GM12864 (cell line): Measurements from ENCODE around the gene TOR1A.

ENCODE experiments used
- DNase-seq: peaks from one replicate; pipeline ENCODE4 v3.0.0-alpha.2; 2011; ENCODE audit warnings: low read depth
- H3K4me3 ChIP-seq: 2 replicates; pipeline ENCODE4 v1.5.1; 2011; ENCODE audit warnings: mild to moderate bottlenecking, low read depth, low read length, control low read depth
- TF ChIP-seq, protein P1 (sequence below): IDR thresholded peaks from 2 replicates; pipeline ENCODE4 v1.5.1; 2011; ENCODE audit warnings: low read depth, mild to moderate bottlenecking, moderate library complexity, low read length, control low read depth, inconsistent platforms; ENCODE audit errors: missing control alignments

The TOR1A gene

GRCh38 chr9:129839324-129840023, 15.5 kb upstream of the TOR1A start:
- no peak overlapping the region for H3K4me3 ChIP-seq
- DNase-seq: no peak
- TF ChIP-seq, protein P1, sequence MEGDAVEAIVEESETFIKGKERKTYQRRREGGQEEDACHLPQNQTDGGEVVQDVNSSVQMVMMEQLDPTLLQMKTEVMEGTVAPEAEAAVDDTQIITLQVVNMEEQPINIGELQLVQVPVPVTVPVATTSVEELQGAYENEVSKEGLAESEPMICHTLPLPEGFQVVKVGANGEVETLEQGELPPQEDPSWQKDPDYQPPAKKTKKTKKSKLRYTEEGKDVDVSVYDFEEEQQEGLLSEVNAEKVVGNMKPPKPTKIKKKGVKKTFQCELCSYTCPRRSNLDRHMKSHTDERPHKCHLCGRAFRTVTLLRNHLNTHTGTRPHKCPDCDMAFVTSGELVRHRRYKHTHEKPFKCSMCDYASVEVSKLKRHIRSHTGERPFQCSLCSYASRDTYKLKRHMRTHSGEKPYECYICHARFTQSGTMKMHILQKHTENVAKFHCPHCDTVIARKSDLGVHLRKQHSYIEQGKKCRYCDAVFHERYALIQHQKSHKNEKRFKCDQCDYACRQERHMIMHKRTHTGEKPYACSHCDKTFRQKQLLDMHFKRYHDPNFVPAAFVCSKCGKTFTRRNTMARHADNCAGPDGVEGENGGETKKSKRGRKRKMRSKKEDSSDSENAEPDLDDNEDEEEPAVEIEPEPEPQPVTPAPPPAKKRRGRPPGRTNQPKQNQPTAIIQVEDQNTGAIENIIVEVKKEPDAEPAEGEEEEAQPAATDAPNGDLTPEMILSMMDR: no peak

DNA sequence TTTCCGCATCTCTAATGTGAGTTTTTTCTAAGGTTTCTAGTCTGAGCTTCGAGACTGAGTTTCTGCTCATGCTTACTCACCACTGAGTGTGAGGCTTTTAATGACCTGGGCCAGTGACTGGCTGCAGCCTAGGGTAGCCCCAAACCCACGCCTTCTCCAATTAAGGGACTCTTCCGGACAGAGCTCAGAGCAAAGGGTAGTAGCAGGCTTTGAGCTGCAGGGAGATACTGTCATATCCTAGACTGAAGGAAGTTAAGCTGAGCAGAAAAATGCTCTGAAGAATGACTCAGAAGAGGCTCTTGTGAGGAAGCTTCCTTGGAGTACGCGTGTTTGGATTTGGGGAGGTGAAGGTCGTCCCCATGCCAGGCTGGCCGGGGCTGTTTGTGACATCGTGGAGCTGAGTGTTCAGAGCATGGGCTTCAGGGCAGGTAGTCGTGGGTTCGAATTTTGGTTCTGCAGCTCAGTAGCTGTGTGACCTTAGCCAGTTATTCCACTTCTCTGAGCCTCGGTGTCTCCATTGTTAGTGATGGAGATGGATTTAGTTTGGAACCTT, 14.8 kb upstream of the TOR1A start:
- TF ChIP-seq, protein P1: no peak
- DNase-seq: no peak
- no peak overlapping the region for H3K4me3 ChIP-seq

DNA sequence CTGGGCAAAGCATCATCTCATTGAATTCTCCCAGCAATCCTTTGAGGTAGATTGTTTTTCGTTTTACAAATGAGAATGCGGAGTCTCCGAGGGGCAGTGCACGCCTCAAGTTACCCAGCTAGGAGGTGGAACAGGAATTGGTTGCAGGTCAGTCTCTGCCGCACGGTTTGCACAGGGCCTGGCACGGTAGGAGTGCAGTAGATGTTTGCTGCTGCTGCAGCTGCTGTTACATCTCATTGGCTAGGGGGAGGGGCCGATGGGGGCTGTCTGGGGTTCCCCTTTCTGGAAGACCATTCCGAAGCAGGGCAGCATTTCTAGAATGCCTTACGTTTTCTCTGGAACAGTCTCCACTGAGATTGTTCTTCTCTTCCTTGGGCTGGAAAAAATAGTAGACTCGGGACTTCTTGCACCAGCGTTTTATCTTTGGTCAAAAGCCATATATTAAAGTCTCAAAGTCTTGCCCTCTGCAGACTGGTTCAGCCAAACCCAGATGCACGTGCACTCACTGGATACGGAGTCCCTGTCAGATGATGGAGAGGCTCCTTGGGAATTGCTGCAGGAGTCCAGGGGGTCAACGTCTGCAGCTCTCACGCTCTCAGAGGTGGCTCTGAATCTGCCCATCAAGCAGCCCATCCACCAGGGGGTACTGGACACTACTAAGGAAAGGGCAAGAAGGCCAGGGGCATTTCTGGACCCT, 12.5 kb upstream of the TOR1A start:
- TF ChIP-seq, protein P1: no peak
- peak overlapping the region; percentile 96 for H3K4me3 ChIP-seq
- no peak for DNase-seq

DNA sequence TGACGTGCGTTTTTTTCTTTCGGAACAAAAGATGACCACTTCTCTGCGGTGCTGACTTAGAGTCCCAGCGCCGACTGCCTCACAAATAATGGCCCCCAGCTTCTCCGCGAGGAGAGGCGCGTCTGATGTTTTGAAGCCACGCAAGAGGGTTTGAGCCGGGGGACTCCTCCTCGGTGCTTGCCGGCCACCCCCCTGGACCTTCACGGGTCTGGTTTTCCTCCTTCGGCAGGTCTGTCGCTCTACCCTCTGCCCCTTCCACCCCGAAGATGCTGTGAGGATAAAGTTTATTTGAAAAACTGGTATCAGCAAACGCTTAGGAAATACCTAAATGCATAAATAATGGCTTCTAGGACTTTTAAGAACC, 11.9 kb upstream of the TOR1A start:
- DNase-seq: no peak
- TF ChIP-seq, protein P1: no peak
- peak overlapping the region; percentile 96 for H3K4me3 ChIP-seq

DNA sequence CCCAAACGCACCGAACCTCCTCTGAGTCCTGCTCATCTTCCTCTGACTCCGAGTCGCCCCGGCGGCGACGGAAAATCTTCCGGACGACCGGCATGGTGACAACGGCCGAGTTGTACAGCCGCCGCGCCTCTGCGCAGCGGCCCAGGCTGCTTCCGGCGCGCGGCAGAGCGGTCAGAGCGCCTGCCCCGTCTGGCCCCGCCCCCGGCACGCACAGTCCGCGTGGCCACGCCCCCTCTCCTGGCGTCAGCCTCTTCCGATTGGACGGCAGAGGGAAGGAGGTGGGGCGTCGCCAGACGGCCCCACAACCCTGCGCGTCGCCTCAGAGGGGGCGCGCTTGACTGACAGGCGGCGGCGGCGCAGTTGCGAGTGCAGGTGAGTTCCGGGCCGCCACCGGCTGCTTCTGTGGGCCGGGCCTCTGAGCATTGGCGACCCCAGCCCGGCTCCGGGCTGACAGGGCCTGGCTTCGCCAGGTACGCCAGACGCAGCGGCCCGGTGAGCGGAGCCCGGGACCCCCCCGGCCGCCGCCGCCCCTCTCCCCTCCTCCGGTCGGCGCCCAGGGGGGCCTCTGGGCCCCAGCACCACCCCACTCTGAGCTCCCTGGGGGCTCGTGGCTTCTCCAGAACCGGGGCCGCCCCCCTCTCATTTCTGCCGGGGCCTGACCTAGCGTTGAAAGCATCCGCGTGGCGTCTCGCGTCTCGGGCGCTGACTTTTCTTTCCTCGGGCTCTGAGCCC, 11.4 kb upstream of the TOR1A start, which contains the start of the genes C9orf78 and USP20:
C9orf78 (minus strand) TSS at position 148 of the 732 bp plus-strand sequence; CDS start at position 94, 54 bp downstream.
USP20 (plus strand) TSS at position 331 of the 732 bp plus-strand sequence. CDS start 17,098 bp downstream, outside the sequence.
- H3K4me3 ChIP-seq: peak within 1 kb of the TSS; percentile 96
- DNase-seq: peak; percentile 83
- TF ChIP-seq, protein P1: no peak

DNA sequence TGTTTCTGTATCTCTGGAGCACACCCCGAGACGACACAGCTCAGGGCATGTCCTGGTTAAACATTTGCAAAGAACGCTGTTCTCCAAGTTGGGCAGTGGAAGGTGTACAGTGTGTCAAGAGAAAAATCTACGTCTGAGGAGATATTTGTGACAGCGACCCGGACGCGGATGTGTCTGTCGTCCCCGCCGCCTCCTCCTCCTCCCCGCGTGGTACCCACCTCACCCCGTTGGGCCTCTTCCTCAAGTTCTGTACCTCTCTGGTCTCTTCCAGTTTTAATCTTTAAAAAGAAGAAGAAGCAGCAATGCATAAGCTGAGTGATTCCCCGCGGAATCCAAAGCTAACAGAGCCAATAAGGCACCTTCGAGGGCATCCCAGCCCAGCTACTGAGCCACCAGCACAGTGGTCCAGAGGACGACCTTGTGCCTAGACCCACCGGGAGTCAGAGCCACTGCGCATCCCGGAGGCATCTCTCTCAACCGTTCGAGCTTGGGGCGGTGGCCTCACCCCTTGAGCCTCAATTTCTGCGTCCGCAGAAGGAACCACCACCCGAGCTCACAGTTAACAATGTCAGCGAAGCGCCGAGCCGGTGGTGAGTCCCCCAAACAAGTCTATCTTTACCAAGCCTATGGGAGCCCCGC, 10.7 kb upstream of the TOR1A start:
- TF ChIP-seq, protein P1: no peak
- peak overlapping the region; percentile 96 for H3K4me3 ChIP-seq
- no peak for DNase-seq
